BE2C (cell line): Measurements from ENCODE around the gene KIF3B.
"Not testable (repeated sequence)": the region's sequence is repeated elsewhere in the genome, so short reads cannot be mapped to it uniquely, and the experiment has no call there.

ENCODE experiments used
- DNase-seq: peaks from one replicate; pipeline ENCODE4 v3.0.0-alpha.2; 2020
- H3K27me3 ChIP-seq: fragments of 250-450 bp; sonication (Bioruptor Pico); 2 replicates; pipeline ENCODE4 v1.5.1; 2020; ENCODE audit warnings: mild to moderate bottlenecking
- H3K36me3 ChIP-seq: fragments of 250-450 bp; sonication (Bioruptor Pico); 2 replicates; pipeline ENCODE4 v1.5.1; 2020; ENCODE audit warnings: mild to moderate bottlenecking
- H3K4me1 ChIP-seq: fragments of 250-450 bp; sonication (Bioruptor Pico); 2 replicates; pipeline ENCODE4 v1.5.1; 2020
- H3K4me3 ChIP-seq: 2 replicates; pipeline ENCODE4 v1.5.1; 2011; ENCODE audit warnings: low read depth, low read length
- H3K9me3 ChIP-seq: fragments of 250-450 bp; sonication (Bioruptor Pico); 2 replicates; pipeline ENCODE4 v1.5.1; 2020
- CTCF ChIP-seq: IDR thresholded peaks from 2 replicates; pipeline ENCODE4 v1.5.1; 2012; ENCODE audit warnings: mild to moderate bottlenecking, low read depth, low read length

Gene KIF3B

DNA sequence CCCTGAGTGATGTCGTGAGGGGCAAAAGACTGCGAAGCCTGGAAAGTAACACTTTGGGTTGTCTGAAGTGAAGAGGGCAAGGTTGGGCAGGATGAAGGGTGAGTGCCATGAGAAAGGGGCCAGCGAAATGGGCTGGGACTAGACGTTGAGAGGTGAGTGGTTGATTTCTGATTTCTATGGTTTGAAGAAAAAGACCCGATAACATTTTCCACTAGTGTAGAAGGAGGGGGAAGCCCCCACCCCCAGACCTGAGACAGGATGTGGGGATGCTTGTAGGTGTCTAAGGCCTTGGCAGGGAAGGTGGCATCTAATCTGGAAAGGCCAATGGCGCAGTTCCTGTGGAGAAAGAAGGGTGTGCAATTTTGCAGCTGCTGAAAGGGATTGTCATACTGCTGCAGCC lies 25.3 kb upstream of the KIF3B start:
- DNase-seq, result no peak
- Histone ChIP-seq H3K4me3 (no peak overlapping the region), H3K36me3 (no peaks in the 10 kb centered on the region), H3K9me3 (no peaks in the 10 kb centered on the region; the same call in 1 of the 2 replicates), H3K27me3 (no peaks in the 10 kb centered on the region), H3K4me1 (peaks cover 15% of the 10 kb centered on the region)
- TF ChIP-seq CTCF, result no peak

DNA sequence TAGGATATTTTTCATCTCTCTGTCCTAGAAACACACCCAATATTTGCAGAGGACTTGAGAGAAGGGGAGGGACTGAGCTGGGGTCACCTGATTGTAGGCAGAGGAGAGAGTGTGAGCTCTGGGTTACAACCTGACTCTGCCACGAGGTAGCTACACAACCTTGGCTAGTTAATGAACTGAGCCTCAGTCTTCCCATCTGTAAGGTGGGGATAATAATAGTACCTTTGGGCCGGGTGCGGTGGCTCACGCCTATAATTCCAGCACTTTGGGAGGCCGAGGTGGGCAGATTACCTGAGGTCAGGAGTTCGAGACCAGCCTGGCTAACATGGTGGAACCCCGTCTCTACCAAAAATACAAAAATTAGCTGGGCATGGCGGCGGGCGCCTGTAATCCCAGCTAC lies 16.5 kb upstream of the KIF3B start:
- not testable (repeated sequence) for H3K27me3 ChIP-seq, H3K36me3 ChIP-seq, DNase-seq, H3K4me1 ChIP-seq, H3K4me3 ChIP-seq, H3K9me3 ChIP-seq

DNA sequence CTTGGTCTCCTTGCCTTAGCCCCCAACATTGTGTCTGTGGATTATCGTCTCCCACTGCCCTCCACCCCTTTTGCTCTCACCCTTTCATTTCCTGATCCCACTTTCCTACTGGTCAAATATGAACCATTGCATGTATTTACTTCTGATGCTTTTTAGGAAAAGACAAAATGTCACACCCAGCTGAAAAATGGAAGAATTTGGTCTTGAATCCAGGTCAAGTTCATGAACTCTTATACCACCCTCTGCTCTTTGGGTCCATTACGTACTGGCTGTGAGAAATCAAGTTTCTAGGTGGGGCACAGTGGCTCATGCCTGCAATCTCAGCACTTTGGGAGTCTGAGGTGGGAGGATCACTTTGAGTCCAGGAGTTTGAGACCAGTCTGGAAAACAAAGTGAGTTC lies 15.8 kb upstream of the KIF3B start:
- H3K9me3 ChIP-seq, result no peaks in the 10 kb centered on the region
- DNase-seq, result no peak
- TF ChIP-seq CTCF, result no peak
- H3K4me1 ChIP-seq, result peaks cover 1% of the 10 kb centered on the region
- no peaks in the 10 kb centered on the region for H3K36me3 ChIP-seq
- no peaks in the 10 kb centered on the region for H3K27me3 ChIP-seq
- H3K4me3 ChIP-seq, result no peak overlapping the region

DNA sequence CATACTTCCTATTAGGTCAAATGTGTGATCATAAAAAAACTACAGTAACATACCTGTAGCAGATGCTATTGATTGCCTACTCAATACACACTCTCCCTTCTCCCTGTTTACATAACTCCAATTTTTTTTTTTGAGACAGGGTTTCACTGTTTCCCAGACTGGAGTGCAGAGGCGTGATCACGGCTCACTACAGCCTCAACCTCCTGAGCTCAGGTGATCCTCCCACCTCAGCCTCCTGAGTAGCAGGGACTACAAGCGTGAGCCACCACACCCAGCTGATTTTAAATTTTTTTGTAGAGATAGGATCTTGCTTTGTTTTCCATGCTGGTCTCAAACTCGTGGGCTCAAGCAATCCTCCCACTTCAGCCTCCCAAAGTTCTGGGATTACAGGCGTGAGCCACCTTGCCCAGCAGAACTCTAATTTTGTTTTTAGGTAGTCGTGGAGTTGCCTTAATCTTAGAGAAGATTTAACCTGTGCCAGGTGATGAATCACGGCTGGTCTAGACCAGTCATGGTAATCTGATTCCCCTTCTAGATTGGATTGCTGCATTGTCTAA lies 14.0 kb upstream of the KIF3B start:
- TF ChIP-seq CTCF, result no peak
- H3K9me3 ChIP-seq, result no peaks in the 10 kb centered on the region
- no peaks in the 10 kb centered on the region for H3K27me3 ChIP-seq
- no peaks in the 10 kb centered on the region for H3K4me1 ChIP-seq
- no peaks in the 10 kb centered on the region for H3K36me3 ChIP-seq
- no peak for DNase-seq
- H3K4me3 ChIP-seq, result no peak overlapping the region

- H3K4me1 ChIP-seq, result peaks cover 4% of the 10 kb centered on the region; the same call in 1 of the 2 replicates
- no peak for DNase-seq
- H3K4me3 ChIP-seq, result no peak overlapping the region
- no peaks in the 10 kb centered on the region for H3K9me3 ChIP-seq
- H3K36me3 ChIP-seq, result no peaks in the 10 kb centered on the region
- no peaks in the 10 kb centered on the region for H3K27me3 ChIP-seq
- no peak for TF ChIP-seq CTCF
Observed at GRCh38 chr20:32271620-32272019, 5.8 kb upstream of the KIF3B start.

DNA sequence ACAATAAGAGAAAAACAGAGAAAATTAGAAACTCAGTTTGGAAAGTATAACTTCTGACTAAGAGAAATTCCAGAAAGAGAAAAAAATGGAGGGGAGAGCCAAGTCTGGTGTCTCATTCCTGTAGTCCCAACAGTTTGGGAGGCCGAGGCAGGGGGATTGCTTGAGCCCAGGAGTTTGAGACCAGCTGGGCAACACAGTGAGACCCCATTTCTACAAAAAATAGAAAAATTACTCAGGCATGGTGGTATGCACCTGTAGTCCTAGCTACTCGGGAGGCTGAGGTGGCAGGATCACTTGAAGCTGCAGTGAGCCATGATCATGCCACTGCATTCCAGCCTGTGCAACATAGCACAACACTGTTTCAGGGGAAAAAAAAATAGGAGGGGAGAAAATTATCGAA lies 3.1 kb upstream of the KIF3B start:
- TF ChIP-seq CTCF, result no peak
- H3K4me1 ChIP-seq, result peaks cover 4% of the 10 kb centered on the region; the same call in 1 of the 2 replicates

DNA sequence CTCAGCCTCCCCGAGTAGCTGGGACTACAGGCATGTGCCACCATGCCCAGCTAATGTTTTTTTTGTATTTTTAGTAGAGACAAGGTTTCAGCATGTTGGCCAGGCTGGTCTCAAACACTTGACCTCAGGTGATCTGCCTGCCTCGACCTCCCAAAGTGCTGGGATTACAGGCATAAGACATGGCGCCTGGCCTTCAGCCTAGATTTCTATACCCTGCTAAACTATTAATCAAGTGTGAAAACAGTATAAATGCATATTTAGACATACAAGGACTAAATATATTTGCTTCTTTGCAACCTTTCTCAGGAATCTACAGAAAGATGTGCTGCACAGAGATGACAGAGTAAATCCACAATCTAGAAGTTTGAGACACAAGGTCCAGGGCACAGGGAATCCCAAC lies 2.3 kb upstream of the KIF3B start:
- not testable (repeated sequence) for H3K27me3 ChIP-seq, H3K4me1 ChIP-seq, H3K4me3 ChIP-seq, DNase-seq, H3K9me3 ChIP-seq, H3K36me3 ChIP-seq

More for the DNA sequence above, 3.1 kb upstream of the KIF3B start:
- DNase-seq, result no peak
- Histone ChIP-seq H3K4me3 (no peak overlapping the region), H3K36me3 (no peaks in the 10 kb centered on the region), H3K27me3 (no peaks in the 10 kb centered on the region), H3K9me3 (no peaks in the 10 kb centered on the region)
